Stimulated activated CD4-positive, alpha-beta T cell treated with anti-CD3 and anti-CD28 coated beads, Interleukin-4, amount 100 ng/mL, for 48 hours (primary cell): ENCODE data around the gene ANOS1.

ENCODE experiments used
- DNase-seq, 2 donors: peaks; one replicate each; pipeline ENCODE4 v3.0.0-alpha.2; 2020; ENCODE audit warnings: low read depth in 2 of 2

The ANOS1 gene

GRCh38 chrX:8720136-8720535, 11.8 kb downstream of the ANOS1 start:
- DNase-seq: no peak

DNA sequence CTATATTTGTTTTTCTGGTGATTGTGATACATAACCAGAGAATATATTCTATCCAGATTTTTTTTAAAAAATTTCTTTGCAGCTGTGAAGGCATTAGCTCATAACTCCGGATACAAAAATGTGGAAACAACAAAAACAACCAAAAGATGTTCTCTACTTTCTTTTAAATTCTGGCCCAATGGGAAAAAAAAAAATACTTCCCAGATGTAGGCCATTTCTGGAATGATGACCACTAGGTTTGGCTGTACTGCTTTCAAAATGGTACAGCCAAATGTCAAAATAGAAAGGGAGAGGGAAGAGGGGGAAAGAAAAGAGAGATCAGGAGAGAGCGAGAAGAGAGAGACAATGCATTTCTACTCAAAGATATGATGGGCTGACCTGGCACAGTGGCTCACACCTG, 14.6 kb downstream of the ANOS1 start:
- DNase-seq: no peak

- DNase-seq: no peak
Observed at GRCh38 chrX:8714164-8714563, 17.8 kb downstream of the ANOS1 start.

GRCh38 chrX:8711401-8711800, 20.5 kb downstream of the ANOS1 start:
- DNase-seq: no peak

GRCh38 chrX:8704184-8704583, 27.8 kb downstream of the ANOS1 start:
- DNase-seq: no peak

DNA sequence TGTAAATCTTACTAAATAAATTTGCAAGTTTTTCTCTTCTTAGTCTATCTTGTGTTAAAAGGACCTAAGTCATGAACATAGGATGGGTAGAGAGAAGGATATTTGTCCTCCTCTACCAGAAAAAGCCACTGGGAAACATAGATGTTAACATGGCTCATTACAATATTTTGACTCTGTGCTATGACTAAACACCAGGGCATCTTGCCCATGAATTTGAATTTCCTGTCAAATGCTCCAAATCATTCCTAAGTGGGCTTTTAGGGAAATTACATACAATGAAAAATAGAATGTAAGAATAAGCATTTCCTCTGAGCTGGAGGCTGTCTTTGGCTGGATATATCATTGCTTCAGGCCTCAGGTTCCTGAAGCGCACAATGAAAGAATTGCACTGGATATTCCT, 39.1 kb downstream of the ANOS1 start:
- DNase-seq: no peak

DNA sequence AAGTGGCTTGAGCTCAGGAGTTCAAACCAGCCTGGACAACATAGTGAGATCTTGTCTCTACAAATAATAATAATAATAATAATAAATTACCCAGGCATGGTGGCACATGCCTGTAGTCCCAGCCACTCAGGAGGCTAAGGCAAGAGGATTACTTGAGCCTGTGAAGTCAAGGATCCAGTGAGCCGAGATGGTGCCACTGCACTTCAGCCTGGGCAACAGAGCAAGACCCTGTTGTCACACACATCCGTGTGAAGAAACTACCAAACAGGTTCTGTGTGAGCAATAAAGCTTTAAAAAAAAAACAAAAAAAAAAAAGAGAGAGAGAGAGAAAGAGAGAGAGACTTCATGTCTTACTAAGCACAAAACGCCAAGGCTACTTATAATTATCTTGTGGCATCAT, 42.5 kb downstream of the ANOS1 start:
- no peak for DNase-seq

GRCh38 chrX:8688776-8689175, 43.2 kb downstream of the ANOS1 start:
- no peak for DNase-seq

- no peak for DNase-seq
Observed at GRCh38 chrX:8684201-8684965, 47.6 kb downstream of the ANOS1 start.

DNA sequence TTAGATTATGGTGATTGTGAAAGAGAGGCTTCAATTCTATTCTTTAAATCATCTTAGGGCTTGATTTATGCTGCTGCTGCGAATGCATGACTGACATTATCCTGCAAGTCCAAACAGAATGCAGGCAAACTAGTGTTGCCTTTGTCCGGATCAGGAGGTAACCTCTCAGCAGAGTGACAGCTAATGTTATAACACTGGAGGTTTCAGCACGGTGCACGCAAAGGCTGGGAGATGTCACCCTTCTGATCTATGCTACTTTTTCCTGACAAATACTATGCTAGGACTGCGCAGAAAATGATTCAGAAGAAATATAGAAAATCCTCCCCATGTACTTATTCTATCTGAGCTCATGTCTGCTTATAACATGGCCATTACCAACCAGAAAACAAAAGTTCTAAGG, 48.2 kb downstream of the ANOS1 start:
- DNase-seq: no peak

GRCh38 chrX:8679550-8679949, 52.4 kb downstream of the ANOS1 start:
- no peak for DNase-seq

DNA sequence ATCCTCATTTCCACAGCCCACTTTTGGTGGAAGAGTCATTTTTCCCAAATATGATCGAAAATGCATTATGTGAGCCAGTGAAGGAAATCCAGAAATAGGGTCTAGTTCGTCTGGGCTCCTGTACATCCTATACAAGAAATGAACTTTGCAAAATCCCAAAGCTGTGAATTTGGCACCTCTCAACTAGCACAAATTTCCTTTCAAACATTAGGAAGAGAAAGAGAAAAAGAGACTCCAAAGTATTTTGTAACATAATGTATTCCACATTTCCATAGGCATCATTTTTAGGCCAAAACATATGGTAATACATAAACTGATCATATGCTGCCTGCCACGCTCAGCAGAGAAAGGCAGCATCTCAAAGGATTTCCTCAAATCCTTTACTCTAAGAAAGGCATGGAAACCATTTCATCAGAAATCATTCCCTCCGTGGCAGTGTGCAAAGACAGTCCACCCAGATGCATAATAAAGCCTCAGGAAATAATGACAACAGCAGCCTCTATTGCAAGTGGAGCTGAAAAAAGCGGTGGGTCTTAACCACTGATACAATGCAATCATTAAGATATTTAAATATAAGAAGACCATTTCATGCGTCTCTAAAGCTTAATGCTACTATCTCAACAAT, 56.8 kb downstream of the ANOS1 start:
- DNase-seq: no peak

GRCh38 chrX:8673201-8673600, 58.7 kb downstream of the ANOS1 start:
- no peak for DNase-seq

DNA sequence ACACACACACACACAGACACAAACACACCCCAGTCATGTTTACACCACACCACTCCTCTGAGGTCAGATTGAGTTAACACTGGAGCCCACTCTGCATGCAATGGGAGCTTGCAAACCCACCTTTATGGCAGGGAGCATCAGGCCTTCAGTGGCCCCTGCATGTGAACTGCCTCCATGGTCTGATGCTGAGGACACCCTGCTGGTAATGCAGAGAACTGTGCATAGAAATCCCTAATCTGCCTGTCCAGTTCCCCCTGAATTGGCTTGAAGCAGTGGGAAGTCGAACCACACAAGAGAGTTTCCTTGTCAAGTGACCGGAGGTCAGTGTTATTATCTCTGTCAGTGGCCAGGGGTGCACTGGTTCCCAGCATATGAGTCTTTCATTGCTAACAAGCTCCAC, 59.8 kb downstream of the ANOS1 start:
- no peak for DNase-seq

GRCh38 chrX:8668813-8669212, 63.1 kb downstream of the ANOS1 start:
- no peak for DNase-seq

DNA sequence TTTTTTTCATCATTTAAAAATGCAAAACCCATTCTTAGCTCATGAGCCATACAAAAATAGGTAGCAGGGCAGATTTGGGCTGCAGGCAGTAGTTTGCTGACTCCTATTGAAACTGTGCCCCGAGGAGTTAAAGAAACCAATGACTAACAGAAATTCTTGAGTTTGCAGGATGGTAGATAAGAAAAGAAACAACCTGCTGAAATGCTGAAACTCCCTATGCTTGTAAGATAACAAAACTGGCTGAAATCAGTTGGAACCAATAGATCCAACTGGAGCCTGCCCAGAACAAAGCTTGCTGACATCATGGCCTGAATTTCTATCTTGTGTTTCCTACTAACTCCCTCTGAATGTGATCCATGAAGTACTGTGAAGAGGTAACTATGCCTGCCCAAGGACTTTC, 68.6 kb downstream of the ANOS1 start:
- DNase-seq: no peak

DNA sequence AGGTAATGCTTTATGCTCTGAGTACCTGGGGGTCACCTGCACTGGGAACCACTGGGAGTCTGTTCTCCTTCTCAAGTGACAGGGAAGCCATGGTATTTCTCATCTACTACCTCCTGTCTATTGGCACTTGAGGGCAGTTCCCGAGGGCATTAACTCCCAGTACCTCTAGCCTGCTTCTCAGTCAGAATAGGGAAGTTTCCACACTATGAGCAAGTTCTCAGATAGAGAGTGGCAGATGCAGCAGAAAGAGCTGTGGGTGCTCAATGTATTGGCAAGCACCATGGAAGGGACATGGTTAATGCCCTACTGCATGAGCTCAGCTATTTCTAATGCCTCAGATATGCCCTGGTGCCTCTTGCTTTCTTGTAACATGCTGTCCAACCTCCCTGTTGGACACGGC, 74.1 kb downstream of the ANOS1 start:
- no peak for DNase-seq

GRCh38 chrX:8653956-8654355, 78.0 kb downstream of the ANOS1 start:
- DNase-seq: no peak

DNA sequence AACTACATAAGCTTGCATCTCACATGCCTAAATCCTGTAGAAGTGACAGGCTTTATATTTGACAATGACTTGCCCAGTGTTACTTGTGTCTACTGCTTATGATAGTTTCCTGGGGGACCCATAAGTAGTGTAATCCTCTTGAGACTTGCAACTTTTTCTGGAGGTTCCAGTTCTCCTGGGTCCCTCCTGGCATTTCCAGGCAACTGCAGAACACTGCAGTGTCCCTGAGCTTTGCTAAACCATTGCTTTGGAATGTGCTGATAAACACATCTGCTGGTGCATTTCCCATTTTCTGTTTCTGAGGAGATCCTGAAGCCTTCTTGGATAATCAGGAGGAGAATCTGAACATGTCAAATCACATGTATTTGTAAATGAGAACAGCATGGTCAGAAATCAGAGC, 82.0 kb downstream of the ANOS1 start:
- DNase-seq: no peak

- no peak for DNase-seq
Observed at GRCh38 chrX:8647176-8647575, 84.8 kb downstream of the ANOS1 start.

GRCh38 chrX:8639949-8640475, 91.9 kb downstream of the ANOS1 start:
- DNase-seq: no peak

GRCh38 chrX:8636497-8636896, 95.4 kb downstream of the ANOS1 start:
- DNase-seq: no peak

DNA sequence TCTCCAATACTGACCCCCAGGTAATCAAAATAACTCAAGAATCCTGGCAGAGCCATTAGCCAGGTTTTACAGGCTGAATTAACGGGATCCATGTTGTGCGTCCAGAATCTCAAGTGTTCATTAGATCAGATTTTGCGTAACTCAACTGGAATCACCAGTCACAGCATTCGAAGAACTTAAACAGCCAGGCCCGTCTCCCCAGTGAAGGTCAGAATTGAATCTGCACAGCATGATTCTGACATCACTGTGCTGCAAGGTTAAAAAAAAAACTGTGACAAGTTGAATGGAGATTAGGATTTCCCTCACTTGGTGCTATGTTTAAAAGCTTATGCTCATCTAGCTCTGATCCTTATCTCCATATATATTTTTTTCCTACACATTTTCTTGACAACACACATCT, 96.1 kb downstream of the ANOS1 start:
- no peak for DNase-seq

DNA sequence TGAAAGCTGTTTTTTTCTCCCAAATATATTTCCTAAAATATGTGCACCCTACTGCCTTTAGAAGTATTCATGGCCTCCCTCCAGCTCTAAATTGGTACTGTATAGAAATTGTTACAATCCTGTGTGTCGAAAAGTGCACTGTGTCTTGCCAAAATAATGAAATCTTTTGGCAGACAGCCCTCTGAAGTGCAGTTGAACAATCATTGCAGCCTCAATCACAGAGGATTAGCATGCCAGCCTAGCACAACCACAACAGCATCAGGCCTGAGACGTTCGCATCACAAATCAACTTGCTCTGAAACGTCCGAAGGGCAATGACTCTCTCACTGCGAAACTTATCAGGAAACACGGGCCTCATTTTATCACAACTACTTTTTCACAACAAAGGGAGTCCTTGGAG, 99.0 kb downstream of the ANOS1 start:
- DNase-seq: no peak
